ENCODE data around the gene USP31. TPM values are rescaled to one million over a fixed set of nuclear protein-coding genes. Genes with fewer than 3 reads are reported as not detected.

USP31 gene
- total and polyA plus RNA-seq, 2 of the 13 experiments (the other 11 are each of a cell fraction or from before 2014, with no cell fraction given), result 22.5 to 23.3 TPM

GRCh38 chr16:23148513-23149266 is 562 bp downstream of the USP31 start (continued):
- TF ChIP-seq PAXIP1 (CRISPR knock-in tag; conservative IDR thresholded peaks at IDR 0.05), result peak; percentile 47
- peak; percentile 48; the same call in 1 of the 2 replicates for TF ChIP-seq HDAC2 (CRISPR knock-in tag; IDR thresholded peaks at IDR 0.05)
- TF ChIP-seq ZBTB10 (CRISPR knock-in tag; IDR thresholded peaks at IDR 0.05; ENCODE audit: borderline replicate concordance), result no peak; the same call in 1 of the 2 replicates
- TF ChIP-seq ARNT (IDR thresholded peaks at IDR 0.05), result no peak
- no peak for TF ChIP-seq ZBTB4 (CRISPR knock-in tag; IDR thresholded peaks at IDR 0.05; ENCODE audit: borderline replicate concordance)
- TF ChIP-seq GMEB1 (CRISPR knock-in tag; IDR thresholded peaks at IDR 0.05; ENCODE audit: borderline replicate concordance), result 0 out of 2 replicates have a peak, but pooled peaks have one; percentile 58
- TF ChIP-seq HHEX (CRISPR knock-in tag; IDR thresholded peaks at IDR 0.05), result no peak
- peak; percentile 42 for TF ChIP-seq PHF20 (CRISPR knock-in tag; IDR thresholded peaks at IDR 0.05)
- no peak for TF ChIP-seq ZNF280D (CRISPR knock-in tag; IDR thresholded peaks at IDR 0.05)
- no peak for TF ChIP-seq HCFC1 (IDR thresholded peaks at IDR 0.05; ENCODE audit: low read depth, low read length)
- peak; percentile 86; the same call in 1 of the 2 replicates for TF ChIP-seq GLI4 (CRISPR knock-in tag; IDR thresholded peaks at IDR 0.05; ENCODE audit: borderline replicate concordance)
- TF ChIP-seq JUN (CRISPR knock-in tag; IDR thresholded peaks at IDR 0.05), result no peak
- TF ChIP-seq ZC3H13 (CRISPR knock-in tag; IDR thresholded peaks at IDR 0.05), result peak; percentile 88
- TF ChIP-seq FOXK2 (IDR thresholded peaks at IDR 0.05), result no peak

Data from HepG2 (cell line).